Epithelial cell of esophagus (primary cell): ENCODE data around the gene EPHB4.
A peak's percentile ranks its signal among the peaks of the same experiment; 100 is the strongest.

Experiments
- DNase-seq: peaks from one replicate; pipeline ENCODE4 v3.0.0; 2010; ENCODE audit warnings: low read depth
- H3K4me3 ChIP-seq: 2 replicates; pipeline ENCODE4 v1.5.1; 2011; ENCODE audit warnings: mild to moderate bottlenecking, low read length, control low read depth
- TF ChIP-seq, protein P1 (sequence below): IDR thresholded peaks from 2 replicates; pipeline ENCODE4 v1.5.1; 2011; ENCODE audit warnings: low read depth, mild to moderate bottlenecking, low read length, control low read depth, inconsistent platforms; ENCODE audit not compliant: insufficient read depth; ENCODE audit errors: missing control alignments

The EPHB4 gene

GRCh38 chr7:100867040-100867775, 39.9 kb upstream of the EPHB4 start, which contains the start of gene TRIP6:
TRIP6 (plus strand) TSS chr7:100867387; CDS start chr7:100867498, 111 bp downstream.
- peak within 1 kb of the TSS; percentile 81 for H3K4me3 ChIP-seq
- peak; percentile 82 for DNase-seq
- TF ChIP-seq, protein P1, sequence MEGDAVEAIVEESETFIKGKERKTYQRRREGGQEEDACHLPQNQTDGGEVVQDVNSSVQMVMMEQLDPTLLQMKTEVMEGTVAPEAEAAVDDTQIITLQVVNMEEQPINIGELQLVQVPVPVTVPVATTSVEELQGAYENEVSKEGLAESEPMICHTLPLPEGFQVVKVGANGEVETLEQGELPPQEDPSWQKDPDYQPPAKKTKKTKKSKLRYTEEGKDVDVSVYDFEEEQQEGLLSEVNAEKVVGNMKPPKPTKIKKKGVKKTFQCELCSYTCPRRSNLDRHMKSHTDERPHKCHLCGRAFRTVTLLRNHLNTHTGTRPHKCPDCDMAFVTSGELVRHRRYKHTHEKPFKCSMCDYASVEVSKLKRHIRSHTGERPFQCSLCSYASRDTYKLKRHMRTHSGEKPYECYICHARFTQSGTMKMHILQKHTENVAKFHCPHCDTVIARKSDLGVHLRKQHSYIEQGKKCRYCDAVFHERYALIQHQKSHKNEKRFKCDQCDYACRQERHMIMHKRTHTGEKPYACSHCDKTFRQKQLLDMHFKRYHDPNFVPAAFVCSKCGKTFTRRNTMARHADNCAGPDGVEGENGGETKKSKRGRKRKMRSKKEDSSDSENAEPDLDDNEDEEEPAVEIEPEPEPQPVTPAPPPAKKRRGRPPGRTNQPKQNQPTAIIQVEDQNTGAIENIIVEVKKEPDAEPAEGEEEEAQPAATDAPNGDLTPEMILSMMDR: no peak

- DNase-seq: no peak
- TF ChIP-seq, protein P1: no peak
- peak overlapping the region; percentile 81 for H3K4me3 ChIP-seq
These were observed 39.4 kb upstream of the EPHB4 start for GRCh38 chr7:100866729-100867039.

GRCh38 chr7:100865938-100866728, 38.8 kb upstream of the EPHB4 start:
- TF ChIP-seq, protein P1: no peak
- peak; percentile 71 for DNase-seq
- H3K4me3 ChIP-seq: peak overlapping the region; percentile 81

DNA sequence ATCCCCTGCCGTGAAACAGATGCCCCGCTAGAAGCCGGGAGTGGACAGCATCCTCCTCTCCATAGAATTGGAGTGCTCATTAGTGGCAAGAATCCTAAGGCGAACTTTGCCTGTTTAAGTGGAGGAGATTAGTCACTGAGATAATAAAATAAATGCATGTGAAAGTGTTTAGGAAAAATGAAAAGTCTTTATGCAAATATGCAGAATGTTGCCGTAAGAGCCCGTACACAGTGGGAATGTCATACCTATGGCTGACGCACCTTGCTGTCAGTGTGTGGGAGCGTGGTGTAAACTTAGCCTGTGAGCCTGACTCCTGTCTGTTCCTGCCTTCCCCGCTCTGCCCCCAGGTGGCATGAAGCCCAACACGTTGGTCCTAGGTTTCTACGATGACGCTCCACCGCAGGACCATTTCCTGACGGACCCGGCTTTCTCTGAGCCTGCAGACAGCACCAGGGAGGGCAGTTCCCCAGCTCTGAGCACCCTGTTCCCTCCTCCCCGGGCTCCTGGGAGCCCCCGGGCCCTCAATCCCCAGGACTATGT, 38.1 kb upstream of the EPHB4 start:
- peak; percentile 99 for DNase-seq
- TF ChIP-seq, protein P1: peak; percentile 47
- peak overlapping the region; percentile 81 for H3K4me3 ChIP-seq

GRCh38 chr7:100864263-100864845, 37.0 kb upstream of the EPHB4 start:
- TF ChIP-seq, protein P1: no peak
- no peak overlapping the region for H3K4me3 ChIP-seq
- DNase-seq: no peak

DNA sequence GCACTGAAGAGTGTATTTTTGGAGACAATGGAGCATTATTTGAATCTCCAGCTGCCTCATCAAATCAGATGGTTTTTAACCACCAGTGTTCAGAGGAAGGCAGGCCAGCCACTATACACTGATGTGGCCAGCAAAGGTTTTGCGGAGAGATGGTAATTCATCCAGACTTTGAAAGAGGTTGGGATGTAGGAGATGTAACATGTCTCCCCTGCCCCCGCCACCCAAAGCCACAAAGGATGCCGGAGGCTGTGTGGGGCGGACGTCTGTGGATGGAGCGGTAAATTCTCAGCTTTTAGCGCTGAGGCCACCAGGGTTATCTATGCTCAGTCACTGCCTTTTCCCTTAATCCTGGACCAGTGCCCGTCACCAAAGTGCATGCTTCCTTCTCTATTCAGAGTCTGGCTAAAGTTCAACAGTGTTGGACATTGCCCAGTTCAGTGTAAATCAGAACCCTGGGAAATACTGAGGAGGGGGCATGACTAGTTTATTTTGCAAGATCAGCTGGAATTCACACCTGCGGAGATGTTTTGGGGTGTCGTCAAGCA, 36.2 kb upstream of the EPHB4 start:
- no peak overlapping the region for H3K4me3 ChIP-seq
- TF ChIP-seq, protein P1: no peak
- DNase-seq: no peak
